Measurements from ENCODE around the gene DDX1.

DDX1 gene

DNA sequence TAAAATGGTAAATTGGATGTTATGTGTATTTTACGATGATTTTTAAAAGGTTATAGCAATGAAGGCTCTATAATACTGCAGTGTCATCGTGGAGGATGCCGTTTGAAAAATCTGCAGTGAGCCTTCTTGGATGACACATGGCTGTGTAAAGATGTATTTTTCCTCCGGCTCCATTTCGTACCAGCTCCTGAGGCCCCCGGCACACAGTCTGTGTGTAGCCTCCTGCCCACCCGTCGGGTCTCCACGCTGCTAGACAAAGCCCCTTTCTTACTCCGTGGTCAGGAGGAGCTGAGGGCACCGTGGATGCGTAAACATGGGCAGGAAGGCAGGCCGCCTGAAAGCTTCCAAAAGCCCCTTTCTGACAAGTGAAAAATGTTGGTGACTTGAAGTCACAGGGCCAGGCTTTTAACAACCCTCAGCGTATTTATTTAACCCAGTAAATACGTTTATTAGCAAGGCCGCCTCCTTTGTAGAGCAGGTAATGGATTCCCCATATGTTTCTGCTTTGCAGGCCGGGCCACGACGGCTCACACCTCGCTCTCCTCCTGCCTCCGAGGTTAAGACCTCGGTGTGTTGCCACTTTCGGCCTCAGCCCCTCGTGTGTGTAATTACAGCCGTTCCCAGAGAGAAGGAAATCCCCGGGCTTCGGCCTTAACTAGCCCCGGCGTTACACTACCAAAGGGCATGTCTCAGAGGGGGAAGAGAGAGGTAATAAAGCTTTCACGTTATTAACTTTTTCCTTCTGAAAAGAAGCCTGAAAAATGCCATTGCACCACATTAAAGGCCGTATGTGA is 72.8 kb downstream of the DDX1 start:
- TF ChIP-seq CTCF (IDR thresholded peaks at IDR 0.05; ENCODE audit: insufficient read depth, low read depth, low read length, missing control alignments) = no peak
- no peak overlapping the region for H3K4me3 ChIP-seq (ENCODE audit: low read length)
- DNase-seq (ENCODE audit: low read depth) = no peak

- no peak for TF ChIP-seq CTCF (IDR thresholded peaks at IDR 0.05; ENCODE audit: insufficient read depth, low read depth, low read length, missing control alignments)
- H3K4me3 ChIP-seq (ENCODE audit: low read length) = no peak overlapping the region
- no peak for DNase-seq (ENCODE audit: low read depth)
Observed at GRCh38 chr2:15665067-15665942, 73.6 kb downstream of the DDX1 start.

DNA sequence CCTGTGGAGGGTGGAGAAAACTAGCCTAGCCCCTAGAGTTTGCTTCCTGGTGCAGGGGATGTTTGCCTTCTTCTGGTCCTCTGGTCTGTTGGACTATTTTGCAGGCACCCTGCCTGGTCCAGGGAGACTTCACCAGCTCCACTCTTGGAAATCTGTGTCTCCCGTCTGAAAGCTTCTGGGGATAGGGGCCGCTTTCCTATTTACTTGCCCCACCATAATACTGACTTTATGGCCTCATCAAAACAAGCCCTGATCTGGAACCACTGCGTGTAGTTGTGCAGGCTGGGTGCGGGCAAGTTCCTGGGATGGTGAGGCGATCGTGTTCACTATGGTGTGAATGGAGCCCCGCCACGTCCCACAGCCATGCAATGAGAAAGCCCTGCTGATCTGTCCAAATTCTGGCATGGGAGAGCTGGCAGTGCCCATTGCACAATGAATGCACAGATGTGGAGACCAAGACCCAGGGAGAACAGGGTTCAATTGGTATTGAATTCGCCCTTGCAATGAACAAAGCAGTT is 74.3 kb downstream of the DDX1 start:
- H3K4me3 ChIP-seq (ENCODE audit: low read length) = no peak overlapping the region
- TF ChIP-seq CTCF (IDR thresholded peaks at IDR 0.05; ENCODE audit: insufficient read depth, low read depth, low read length, missing control alignments) = no peak

GRCh38 chr2:15666861-15667808 is 75.5 kb downstream of the DDX1 start:
- peak; percentile 79 for DNase-seq (ENCODE audit: low read depth)
- H3K4me3 ChIP-seq (ENCODE audit: low read length) = no peak overlapping the region
- TF ChIP-seq CTCF (IDR thresholded peaks at IDR 0.05; ENCODE audit: insufficient read depth, low read depth, low read length, missing control alignments) = no peak

More for the DNA sequence above, 74.3 kb downstream of the DDX1 start:
- no peak for DNase-seq (ENCODE audit: low read depth)

DNA sequence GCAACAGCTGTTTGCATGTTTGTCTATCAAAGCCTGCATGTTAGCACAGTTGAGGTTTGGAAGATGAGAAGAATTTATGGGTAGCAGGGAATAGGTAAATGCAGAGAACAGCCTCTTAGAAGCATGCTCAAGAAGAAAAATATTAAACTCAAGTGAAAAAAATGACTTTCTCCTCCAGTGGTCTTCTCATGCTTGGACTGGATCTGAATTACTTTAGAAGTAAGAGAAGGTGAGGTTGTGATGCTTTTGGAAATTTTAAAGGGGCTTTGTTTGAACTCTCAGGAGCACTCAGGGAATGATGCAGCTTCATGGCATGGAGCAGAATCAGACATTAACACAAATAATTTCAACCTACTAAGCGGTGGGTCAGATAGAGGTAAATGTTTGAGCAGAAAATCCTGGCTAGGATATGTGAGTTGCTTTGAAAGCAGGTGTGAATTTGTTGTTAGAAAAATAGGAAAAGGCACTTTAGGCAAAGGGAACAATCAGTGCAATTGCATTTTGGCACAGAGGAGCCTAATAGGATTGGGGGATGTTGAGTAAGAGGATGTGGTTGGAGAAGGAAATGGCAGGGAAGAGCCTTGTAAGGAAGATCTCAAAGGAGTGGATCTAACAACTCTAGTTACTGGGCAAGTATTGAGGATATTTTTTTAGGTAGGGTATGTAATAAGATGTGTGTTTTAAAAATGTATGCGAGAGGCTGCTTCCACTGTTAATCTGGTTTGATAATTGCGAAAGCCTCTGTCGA is 76.3 kb downstream of the DDX1 start:
- DNase-seq (ENCODE audit: low read depth) = no peak

More for the DNA sequence above, 76.3 kb downstream of the DDX1 start:
- no peak for TF ChIP-seq CTCF (IDR thresholded peaks at IDR 0.05; ENCODE audit: insufficient read depth, low read depth, low read length, missing control alignments)
- no peak overlapping the region for H3K4me3 ChIP-seq (ENCODE audit: low read length)

Measured in epithelial cell of esophagus (primary cell).